HG03280 (cell line): ENCODE data around the gene ORM1.

Experiments used
- ATAC-seq: cut with Tn5 transposase; IDR thresholded peaks from one replicate; pipeline ENCODE4 v1.9.1; 2021; ENCODE audit warnings: mild to moderate bottlenecking, moderate library complexity; ENCODE audit not compliant: unreplicated experiment

ORM1 gene

DNA sequence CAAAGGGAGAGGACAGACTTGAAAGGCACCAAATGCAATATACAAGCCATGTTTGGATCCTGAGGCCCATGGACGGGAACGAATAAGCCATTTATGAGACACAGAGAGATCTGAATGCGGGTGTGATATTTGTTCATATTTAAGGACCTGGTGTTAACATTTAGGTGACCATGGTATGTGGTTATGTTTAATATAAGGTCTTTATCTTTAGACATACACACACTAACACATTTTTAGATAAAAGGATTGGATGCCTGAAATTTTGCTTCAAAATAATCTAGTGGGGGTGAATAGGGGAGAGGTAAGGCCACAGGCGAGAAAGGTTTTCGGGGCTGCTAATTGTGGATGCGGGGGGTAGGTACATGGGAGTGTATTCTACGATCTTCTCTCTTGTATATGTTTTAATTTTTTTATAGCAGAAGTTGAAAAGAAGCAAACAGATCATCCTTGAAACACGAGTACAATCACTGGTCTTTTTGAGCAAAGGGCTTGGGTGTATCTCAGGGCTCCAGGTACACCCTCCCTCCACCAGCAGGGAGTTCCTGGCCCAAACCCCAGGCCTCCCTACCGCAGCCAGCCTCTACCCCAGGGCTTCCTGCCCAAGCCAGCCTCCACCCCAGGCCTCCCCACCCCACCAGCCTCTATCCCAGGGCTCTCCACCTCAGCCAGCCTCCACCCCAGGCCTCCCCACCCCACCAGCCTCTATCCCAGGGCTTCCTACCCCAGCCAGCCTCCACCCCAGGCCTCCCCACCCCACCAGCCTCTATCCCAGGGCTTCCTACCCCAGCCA lies 52.7 kb downstream of the ORM1 start:
- ATAC-seq, result no peak
